ENCODE data around the gene C16orf87. TPM values are rescaled to one million over a fixed set of nuclear protein-coding genes. Genes with fewer than 3 reads are reported as not detected.
A peak's percentile ranks its signal among the peaks of the same experiment; 100 is the strongest.

The C16orf87 gene
- total RNA-seq, 1 donor from 2014 or later: 10.1 TPM

GRCh38 chr16:46801428-46802049 lies 29.4 kb downstream of the C16orf87 start:
- TF ChIP-seq CTCF (IDR thresholded peaks at IDR 0.05; ENCODE audit: insufficient read depth, low read length, poor library complexity, severe bottlenecking): peak; percentile 33
- Histone ChIP-seq H3K36me3 (ENCODE audit: control insufficient read depth, insufficient read depth, low read length) (no peaks in the 10 kb centered on the region), H3K4me3 (ENCODE audit: low read depth, low read length) (no peak overlapping the region), H3K27me3 (ENCODE audit: control insufficient read depth, insufficient read depth, low read length) (no peaks in the 10 kb centered on the region)
- no peak for DNase-seq (ENCODE audit: low read depth)

- Histone ChIP-seq H3K4me3 (ENCODE audit: low read depth, low read length) (no peak overlapping the region), H3K27me3 (ENCODE audit: control insufficient read depth, insufficient read depth, low read length) (no peaks in the 10 kb centered on the region), H3K36me3 (ENCODE audit: control insufficient read depth, insufficient read depth, low read length) (no peaks in the 10 kb centered on the region)
- no peak for TF ChIP-seq CTCF (IDR thresholded peaks at IDR 0.05; ENCODE audit: insufficient read depth, low read length, poor library complexity, severe bottlenecking)
- DNase-seq (ENCODE audit: low read depth): no peak
Measured at GRCh38 chr16:46800494-46800893, 30.5 kb downstream of the C16orf87 start.

GRCh38 chr16:46797501-46797900 lies 33.5 kb downstream of the C16orf87 start:
- no peaks in the 10 kb centered on the region for H3K27me3 ChIP-seq (ENCODE audit: control insufficient read depth, insufficient read depth, low read length)
- H3K4me3 ChIP-seq (ENCODE audit: low read depth, low read length): no peak overlapping the region
- TF ChIP-seq CTCF (IDR thresholded peaks at IDR 0.05; ENCODE audit: insufficient read depth, low read length, poor library complexity, severe bottlenecking): no peak
- no peaks in the 10 kb centered on the region for H3K36me3 ChIP-seq (ENCODE audit: control insufficient read depth, insufficient read depth, low read length)
- DNase-seq (ENCODE audit: low read depth): no peak

GRCh38 chr16:46796764-46797269 lies 34.2 kb downstream of the C16orf87 start:
- no peak overlapping the region for H3K4me3 ChIP-seq (ENCODE audit: low read depth, low read length)
- H3K36me3 ChIP-seq (ENCODE audit: control insufficient read depth, insufficient read depth, low read length): no peaks in the 10 kb centered on the region
- no peaks in the 10 kb centered on the region for H3K27me3 ChIP-seq (ENCODE audit: control insufficient read depth, insufficient read depth, low read length)
- no peak for DNase-seq (ENCODE audit: low read depth)
- TF ChIP-seq CTCF (IDR thresholded peaks at IDR 0.05; ENCODE audit: insufficient read depth, low read length, poor library complexity, severe bottlenecking): no peak

GRCh38 chr16:46793841-46794240 lies 37.1 kb downstream of the C16orf87 start:
- H3K27me3 ChIP-seq (ENCODE audit: control insufficient read depth, insufficient read depth, low read length): no peaks in the 10 kb centered on the region
- H3K36me3 ChIP-seq (ENCODE audit: control insufficient read depth, insufficient read depth, low read length): no peaks in the 10 kb centered on the region
- DNase-seq (ENCODE audit: low read depth): no peak
- TF ChIP-seq CTCF (IDR thresholded peaks at IDR 0.05; ENCODE audit: insufficient read depth, low read length, poor library complexity, severe bottlenecking): no peak
- no peak overlapping the region for H3K4me3 ChIP-seq (ENCODE audit: low read depth, low read length)
